ENCODE results near the gene PXDC1. TPM values are rescaled to one million over a fixed set of nuclear protein-coding genes. Genes with fewer than 3 reads are reported as not detected.

Gene PXDC1
- total and polyA plus RNA-seq, 4 donors, result 21.0 to 53.8 (median 43.3) TPM

GRCh38 chr6:3777730-3778461 lies 26.4 kb upstream of the PXDC1 start:
- peaks cover 0 to 8% (median 3%) of the 10 kb centered on the region in 5 donors for H3K4me1 ChIP-seq (ENCODE audit: control insufficient read depth in 5 of 5, insufficient read depth in 5 of 5, low read length in 5 of 5)
- DNase-seq (no peak), ATAC-seq (ENCODE audit: insufficient read depth, low FRiP score) (no peak)
- H3K9me3 ChIP-seq (ENCODE audit: control insufficient read depth in 4 of 4, insufficient read depth in 3 of 4, low read length in 3 of 4), result peaks cover 0 to 3% (median 0%) of the 10 kb centered on the region in 4 donors
- no peaks in the 10 kb centered on the region for H3K36me3 ChIP-seq (ENCODE audit: control insufficient read depth in 4 of 4, insufficient read depth in 4 of 4, low read length in 4 of 4)
- H3K4me3 ChIP-seq, result no peak overlapping the region
- H3K27me3 ChIP-seq (ENCODE audit: control insufficient read depth in 3 of 3, insufficient read depth in 3 of 3, low read length in 2 of 3), result no peaks in the 10 kb centered on the region
- H3K27ac ChIP-seq (ENCODE audit: low read depth in 1 of 2, low read length in 1 of 2), result no peak overlapping the region
- WGBS, 2 donors, result 65 to 73% methylated on average over 18 of the region's 18 CpGs
- no peak for TF ChIP-seq CTCF (IDR thresholded peaks at IDR 0.05; ENCODE audit: control extremely low read depth, extremely low read depth)
- H3K9ac ChIP-seq (ENCODE audit: insufficient read depth in 1 of 2, low read length in 2 of 2), result no peak overlapping the region

- ATAC-seq (ENCODE audit: insufficient read depth, low FRiP score) (no peak), DNase-seq (no peak)
- no peak for TF ChIP-seq CTCF (IDR thresholded peaks at IDR 0.05; ENCODE audit: control extremely low read depth, extremely low read depth)
- H3K27me3 ChIP-seq (ENCODE audit: control insufficient read depth in 3 of 3, insufficient read depth in 3 of 3, low read length in 2 of 3), result no peaks in the 10 kb centered on the region
- 89% methylated on average over 6 of the region's 6 CpGs for WGBS, 2 donors
- H3K9ac ChIP-seq (ENCODE audit: insufficient read depth in 1 of 2, low read length in 2 of 2), result no peak overlapping the region
- H3K36me3 ChIP-seq (ENCODE audit: control insufficient read depth in 4 of 4, insufficient read depth in 4 of 4, low read length in 4 of 4), result no peaks in the 10 kb centered on the region
- H3K9me3 ChIP-seq (ENCODE audit: control insufficient read depth in 4 of 4, insufficient read depth in 3 of 4, low read length in 3 of 4), result peaks cover 0 to 3% (median under 1%) of the 10 kb centered on the region in 4 donors
- H3K4me3 ChIP-seq, result no peak overlapping the region
- H3K4me1 ChIP-seq (ENCODE audit: control insufficient read depth in 5 of 5, insufficient read depth in 5 of 5, low read length in 5 of 5), result peaks cover 0 to 8% (median 3%) of the 10 kb centered on the region in 5 donors
- peak overlapping the region in 1 of 2 donors; percentile 15 for H3K27ac ChIP-seq (ENCODE audit: low read depth in 1 of 2, low read length in 1 of 2)
Measured at GRCh38 chr6:3776881-3777507, 25.5 kb upstream of the PXDC1 start.

GRCh38 chr6:3775847-3776246 lies 24.3 kb upstream of the PXDC1 start:
- Histone ChIP-seq H3K27me3 (ENCODE audit: control insufficient read depth in 3 of 3, insufficient read depth in 3 of 3, low read length in 2 of 3) (no peaks in the 10 kb centered on the region), H3K36me3 (ENCODE audit: control insufficient read depth in 4 of 4, insufficient read depth in 4 of 4, low read length in 4 of 4) (no peaks in the 10 kb centered on the region), H3K9me3 (ENCODE audit: control insufficient read depth in 4 of 4, insufficient read depth in 3 of 4, low read length in 3 of 4) (peaks cover 0 to 3% (median under 1%) of the 10 kb centered on the region in 4 donors), H3K4me3 (no peak overlapping the region), H3K27ac (ENCODE audit: low read depth in 1 of 2, low read length in 1 of 2) (no peak overlapping the region), H3K4me1 (ENCODE audit: control insufficient read depth in 5 of 5, insufficient read depth in 5 of 5, low read length in 5 of 5) (peaks cover 0 to 8% (median 3%) of the 10 kb centered on the region in 5 donors), H3K9ac (ENCODE audit: insufficient read depth in 1 of 2, low read length in 2 of 2) (no peak overlapping the region)
- WGBS, 2 donors, result 95 to 98% methylated on average over 4 of the region's 4 CpGs
- no peak for TF ChIP-seq CTCF (IDR thresholded peaks at IDR 0.05; ENCODE audit: control extremely low read depth, extremely low read depth)
- no peak for ATAC-seq (ENCODE audit: insufficient read depth, low FRiP score)
- DNase-seq, result no peak

All from lung (tissue), 12 donors.